K562 (cell line): ENCODE measurements around the gene PTPN7. TPM values are rescaled to one million over a fixed set of nuclear protein-coding genes. Genes with fewer than 3 reads are reported as not detected.

Source experiments
- BRD4 ChIP-seq: fragments of 200-600 bp; sonication (generic); IDR thresholded peaks from 2 replicates; pipeline ENCODE4 v1.6.1; 2017; ENCODE audit warnings: inconsistent platforms
- CAMTA2 ChIP-seq: fragments of 250-450 bp; sonication (Bioruptor Pico); conservative IDR thresholded peaks from 2 replicates; pipeline ENCODE4 v1.5.1; 2022
- CBX1 ChIP-seq: sonication (generic); IDR thresholded peaks from 2 replicates; pipeline ENCODE4 v1.6.1; 2016; ENCODE audit warnings: antibody characterized with exemption, low read depth, mild to moderate bottlenecking
- CUX1 ChIP-seq: fragments of 200-800 bp; sonication (Bioruptor generic); IDR thresholded peaks from 2 replicates; pipeline ENCODE4 v1.6.1; 2016; ENCODE audit warnings: missing genetic modification characterization, missing compliant biosample characterization
- EP400 ChIP-seq: fragments of 450-650 bp; IDR thresholded peaks from 2 replicates; pipeline ENCODE4 v1.6.1; 2017; ENCODE audit warnings: antibody characterized with exemption, mild to moderate bottlenecking, moderate library complexity
- HMG20A ChIP-seq: fragments of 450-650 bp; formaldehyde crosslinking; conservative IDR thresholded peaks from 2 replicates; pipeline ENCODE4 v1.4.0; 2020; ENCODE audit warnings: mild to moderate bottlenecking, mixed read lengths
- HNRNPH1 ChIP-seq: fragments of 200-400 bp; formaldehyde crosslinking; optimal IDR thresholded peaks from 2 replicates; pipeline ENCODE3; 2017; ENCODE audit warnings: low read depth, mild to moderate bottlenecking, low read length, moderate library complexity
- KLF13 ChIP-seq: fragments of 450-650 bp; IDR thresholded peaks from 2 replicates; pipeline ENCODE4 v1.6.1; 2016; ENCODE audit warnings: missing genetic modification characterization, low read depth, mild to moderate bottlenecking, missing compliant biosample characterization, moderate library complexity, borderline replicate concordance
- MYBL2 ChIP-seq, 2 experiments: fragments of 450-650 bp in 1 of 2; sonication (generic) in 1 of 2; formaldehyde crosslinking in 1 of 2; IDR thresholded peaks; 2 replicates each; pipeline versions ENCODE4 v1.6.1 to v1.8.1; 2017 to 2022; ENCODE audit warnings: borderline replicate concordance in 1 of 2, inconsistent platforms in 1 of 2, low read depth in 1 of 2, mild to moderate bottlenecking in 1 of 2, missing genetic modification reagents in 1 of 2, moderate library complexity in 1 of 2
- NR2C1 ChIP-seq, 2 experiments: fragments of 450-650 bp; IDR thresholded peaks; 2 replicates each; pipeline ENCODE4 v1.6.1; 2017; ENCODE audit warnings: mild to moderate bottlenecking in 2 of 2, antibody characterized with exemption in 1 of 2, inconsistent platforms in 1 of 2, missing compliant biosample characterization in 1 of 2, missing genetic modification characterization in 1 of 2
- PML ChIP-seq: IDR thresholded peaks from 2 replicates; pipeline ENCODE4 v1.6.1; 2012; ENCODE audit warnings: low read length, inconsistent platforms
- POLR2A ChIP-seq: fragments of 450-650 bp; conservative IDR thresholded peaks from 2 replicates; pipeline ENCODE4 v1.6.1; 2016
- TRIM24 ChIP-seq, 2 experiments: fragments of 450-650 bp; IDR thresholded peaks; 2 replicates each; pipeline ENCODE4 v1.6.1; 2016
- ZBTB9 ChIP-seq: fragments of 450-650 bp; formaldehyde crosslinking; IDR thresholded peaks from 2 replicates; pipeline ENCODE4 v1.4.0; 2020; ENCODE audit warnings: mild to moderate bottlenecking, moderate library complexity
- ZNF146 ChIP-seq: IDR thresholded peaks from one replicate; pipeline ENCODE4 v1.6.1; 2018; ENCODE audit warnings: missing compliant biosample characterization; ENCODE audit not compliant: unreplicated experiment
- ZNF253 ChIP-seq: fragments of 250-450 bp; sonication (Bioruptor Pico); conservative IDR thresholded peaks from 2 replicates; pipeline ENCODE4 v1.6.1; 2021; ENCODE audit warnings: mild to moderate bottlenecking
- ZNF740 ChIP-seq, 3 experiments: fragments of 200-800 bp in 1 of 3; sonication (Bioruptor generic) in 1 of 3; sonication (generic) in 1 of 3; formaldehyde crosslinking in 1 of 3; IDR thresholded peaks; 2 replicates each; pipeline versions ENCODE4 v1.6.1 to v1.8.0; 2016 to 2022; ENCODE audit warnings: mild to moderate bottlenecking in 2 of 3, missing compliant biosample characterization in 2 of 3, missing genetic modification characterization in 2 of 3, missing genetic modification reagents in 1 of 3
- polyA plus RNA-seq, 8 experiments: library from polyadenylated mRNA; depleted of rRNA in 4 of 8; stranded (reverse) in 5 of 8; unstranded in 3 of 8; fragments of >200 nt; fragmentation: Nextera tagmentation in 2 of 8; fragmentation: Illumina TruSeq in 1 of 8; extraction: Ambion mirVana in 2 of 8; extraction: Trizol in 1 of 8; gene quantifications; 2 replicates each; pipeline versions ENCODE4 v1.2.1 to v1.2.3, GENCODE V29; 2011 to 2014; ENCODE audit warnings: inconsistent platforms in 1 of 8, missing spikeins in 1 of 8
- total RNA-seq, 7 experiments: library from RNA; depleted of rRNA in 6 of 7; stranded (reverse); fragments of >200 nt in 6 of 7; fragmentation: Illumina TruSeq in 2 of 7; extraction: Trizol in 2 of 7; gene quantifications; 2 replicates each; pipeline versions ENCODE4 v1.2.1 to v1.2.3, GENCODE V29; 2011 to 2021; ENCODE audit warnings: low replicate concordance in 1 of 7

The PTPN7 gene
- total and polyA plus RNA-seq, 9 of the 15 experiments (the other 6 are each of a cell fraction or from before 2014, with no cell fraction given): 18.7 to 144 (median 120) TPM

GRCh38 chr1:202161151-202162046 is 997 bp upstream of the PTPN7 start (continued):
- TF ChIP-seq ZBTB9 (peak; percentile 55; the same call in 1 of the 2 replicates), CAMTA2 (CRISPR knock-in tag) (0 out of 2 replicates have a peak, but pooled peaks have one; percentile 14), PML (0 out of 2 replicates have a peak, but pooled peaks have one; percentile 7), HNRNPH1 (no peak), CUX1 (peak; percentile 87), NR2C1 (IDR thresholded peaks at IDR 0.05) (no peak; the same call in 1 of the 2 replicates), NR2C1 (tag; IDR thresholded peaks at IDR 0.05) (0 out of 2 replicates have a peak, but pooled peaks have one; percentile 3), TRIM24 (IDR thresholded peaks at IDR 0.05) (no peak), KLF13 (no peak), HMG20A (CRISPR knock-in tag) (no peak), EP400 (0 out of 2 replicates have a peak, but pooled peaks have one; percentile 9), ZNF740 (CRISPR knock-in tag; IDR thresholded peaks at IDR 0.05) (no peak), ZNF740 (tag; IDR thresholded peaks at IDR 0.05) (peak in 1 of 2 experiments; percentile 17; a peak in 1 of 4 replicates), ZNF253 (CRISPR knock-in tag) (0 out of 2 replicates have a peak, but pooled peaks have one; percentile 40), CBX1 (peak; percentile 75; the same call in 1 of the 2 replicates), POLR2A (peak; percentile 35), ZNF146 (CRISPR knock-in tag) (no peak), MYBL2 (IDR thresholded peaks at IDR 0.05; ENCODE audit: low read depth) (no peak), MYBL2 (CRISPR knock-in tag; IDR thresholded peaks at IDR 0.05; ENCODE audit: borderline replicate concordance) (no peak), BRD4 (peak; percentile 59; the same call in 1 of the 2 replicates)
